ENCODE measurements around the gene ZNF576.
"Not testable (repeated sequence)": the region's sequence is repeated elsewhere in the genome, so short reads cannot be mapped to it uniquely, and the experiment has no call there.

ZNF576 gene

DNA sequence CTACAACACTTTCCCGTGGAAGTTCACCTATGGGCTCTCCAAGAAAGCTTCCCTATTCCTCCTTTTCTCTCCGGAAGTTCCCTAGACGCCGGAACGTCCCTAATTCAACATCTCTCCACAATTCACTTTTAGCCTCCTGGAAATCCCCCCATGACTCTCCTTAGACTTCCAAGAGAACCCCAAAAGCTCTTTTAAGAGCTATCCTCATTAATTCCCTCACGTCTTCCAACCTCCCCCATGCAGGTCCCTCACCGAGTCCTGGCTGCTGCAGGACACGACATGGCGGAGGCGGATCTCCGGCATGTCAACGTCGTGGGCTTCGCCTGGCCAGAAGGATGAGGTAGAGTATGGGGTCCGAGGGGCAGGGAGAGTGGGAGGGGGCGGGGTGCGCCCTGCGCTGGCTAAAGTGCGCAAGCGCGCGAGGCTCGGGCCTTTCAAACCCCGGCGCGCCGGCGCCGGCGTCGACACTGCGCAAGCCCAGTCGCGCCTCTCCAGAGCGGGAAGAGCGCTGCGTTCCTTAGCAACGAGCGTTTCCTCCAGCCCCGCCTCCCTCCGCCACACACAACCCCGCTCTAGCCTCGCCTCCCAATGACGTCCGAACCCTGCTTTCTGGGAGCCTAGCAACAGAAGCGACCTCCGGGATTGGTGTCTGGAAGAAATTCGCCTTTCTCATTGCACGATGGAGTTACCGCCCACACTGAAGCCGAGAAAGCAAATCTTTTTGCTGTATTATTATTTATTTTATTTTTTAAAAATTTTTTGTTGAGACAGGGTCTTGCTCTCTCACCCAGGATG lies 21.0 kb upstream of the ZNF576 start, which contains the start of the genes PINLYP and XRCC1:
TSS of gene PINLYP (plus strand) at position 646 of the 795 bp plus-strand sequence. CDS start 1,391 bp downstream, outside the sequence.
TSS of gene XRCC1 (minus strand) at position 372 of the 795 bp plus-strand sequence. CDS start at position 303, 69 bp downstream.
- peak; percentile 97 for DNase-seq

DNA sequence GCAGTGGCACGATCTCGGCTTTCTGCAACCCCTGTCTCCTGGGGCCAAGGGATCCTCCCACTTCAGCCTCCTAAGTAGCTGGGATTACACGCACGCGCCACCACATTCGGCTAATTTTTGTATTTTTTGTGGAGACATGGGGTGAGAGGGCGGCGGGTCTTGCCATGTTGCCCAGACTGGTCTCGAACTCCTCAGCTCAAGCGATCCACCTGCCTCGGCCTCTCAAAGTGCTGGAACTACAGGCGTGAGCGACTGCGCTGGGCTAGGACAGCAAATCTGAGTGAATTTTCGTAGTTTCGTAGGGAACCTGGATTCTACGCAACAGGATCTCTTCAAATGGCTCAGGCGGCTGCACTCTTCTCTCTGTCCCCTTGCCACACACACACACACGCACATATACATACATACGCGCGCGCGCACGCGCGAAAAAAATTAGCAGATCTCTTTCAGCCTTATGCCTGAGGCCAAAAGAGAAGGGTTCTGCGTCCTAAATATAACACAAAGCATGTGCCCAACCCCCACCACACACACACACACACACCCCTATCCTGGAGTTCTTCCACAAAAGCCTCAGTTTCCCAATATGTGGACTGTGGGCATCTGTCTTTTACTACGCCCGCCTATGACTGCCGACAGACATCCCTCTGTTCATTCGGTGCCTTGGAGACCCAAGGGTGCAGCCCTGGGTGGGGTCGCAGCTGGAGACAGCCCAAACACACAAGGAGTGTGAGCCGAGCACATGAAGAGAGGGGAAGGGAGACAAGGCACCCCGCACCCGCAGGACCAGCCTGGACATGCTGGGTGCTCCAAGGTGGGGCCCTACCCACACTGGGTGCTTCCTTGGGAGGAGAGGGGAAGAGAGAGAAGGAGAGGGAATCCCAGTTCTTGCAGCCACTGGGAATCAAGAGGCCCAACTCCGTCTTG lies 20.2 kb upstream of the ZNF576 start:
- DNase-seq: peak; percentile 53

DNA sequence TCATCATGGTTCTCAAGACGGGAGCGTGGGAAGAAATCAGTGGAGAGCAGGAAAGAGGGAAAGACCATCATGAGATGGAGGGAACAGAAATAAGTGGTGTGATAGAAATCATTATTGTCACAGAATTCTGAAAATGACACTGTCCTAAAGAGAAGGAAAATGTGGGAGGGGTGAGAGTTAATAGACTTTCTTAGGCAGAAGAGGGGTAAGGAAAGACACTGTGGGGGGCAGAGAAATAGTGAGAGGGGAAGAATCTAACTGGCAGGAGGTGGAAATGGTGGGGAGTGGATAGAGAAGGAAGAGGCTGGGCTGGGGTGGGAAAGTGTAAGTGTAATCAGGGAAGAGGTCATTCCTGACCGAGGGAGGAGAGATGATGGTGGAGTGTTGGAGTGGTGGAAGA lies 17.6 kb upstream of the ZNF576 start:
- no peak for DNase-seq

DNA sequence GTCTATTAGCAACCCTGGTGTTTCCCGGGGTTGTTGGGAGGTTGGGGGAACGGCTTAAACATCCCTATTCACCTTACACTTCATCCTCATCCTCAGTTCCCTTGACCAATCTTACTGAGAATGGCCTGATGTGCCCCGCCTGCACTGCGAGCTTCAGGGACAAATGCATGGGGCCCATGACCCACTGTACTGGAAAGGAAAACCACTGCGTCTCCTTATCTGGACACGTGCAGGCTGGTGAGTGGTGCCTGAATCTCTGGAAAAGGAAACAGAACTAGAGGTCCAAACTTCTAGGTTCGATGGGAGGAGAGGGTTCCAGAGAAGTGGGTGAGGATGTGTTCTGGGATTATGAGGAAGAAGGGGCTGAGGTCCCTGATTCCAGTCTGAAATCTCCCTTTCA lies 14.9 kb upstream of the ZNF576 start:
- no peak for DNase-seq

DNA sequence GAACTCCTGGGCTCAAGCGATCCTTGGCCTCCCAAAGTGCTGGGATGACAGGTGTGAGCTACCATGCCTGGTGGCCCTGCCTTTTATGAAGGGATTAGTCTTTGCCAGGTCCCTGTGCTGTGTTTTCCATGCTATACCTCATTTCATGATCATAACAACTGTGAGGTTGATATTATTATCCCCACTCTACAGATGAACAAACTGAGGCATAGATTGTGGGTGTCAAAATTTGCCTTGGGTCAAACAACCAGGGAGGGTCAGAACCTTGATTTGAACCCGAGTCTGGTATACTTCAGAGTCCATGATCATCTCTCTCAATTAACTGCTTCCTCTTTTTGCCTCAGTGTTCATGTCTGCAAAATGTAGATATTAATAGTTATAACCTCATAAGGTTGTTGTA lies 13.9 kb upstream of the ZNF576 start:
- no peak for DNase-seq

DNA sequence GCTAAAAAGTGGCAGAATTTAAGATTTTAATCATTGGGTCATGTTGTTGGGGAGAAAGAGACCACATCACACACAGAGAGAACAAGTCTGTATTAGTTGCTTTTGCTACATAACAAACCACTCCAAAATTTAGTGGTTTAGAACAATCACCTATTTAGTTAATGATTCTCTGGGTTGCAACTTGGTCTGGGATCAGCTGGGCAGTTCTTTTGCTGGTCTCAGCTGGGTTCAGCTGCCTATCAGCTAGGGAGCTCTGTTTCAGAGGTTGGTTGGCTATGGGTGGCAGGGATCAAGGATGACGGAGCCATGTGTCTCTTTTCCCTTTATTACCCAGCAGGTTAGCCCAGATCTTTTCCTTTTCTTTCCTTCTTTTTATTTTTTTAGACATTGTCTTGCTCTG lies 11.9 kb upstream of the ZNF576 start:
- no peak for DNase-seq

DNA sequence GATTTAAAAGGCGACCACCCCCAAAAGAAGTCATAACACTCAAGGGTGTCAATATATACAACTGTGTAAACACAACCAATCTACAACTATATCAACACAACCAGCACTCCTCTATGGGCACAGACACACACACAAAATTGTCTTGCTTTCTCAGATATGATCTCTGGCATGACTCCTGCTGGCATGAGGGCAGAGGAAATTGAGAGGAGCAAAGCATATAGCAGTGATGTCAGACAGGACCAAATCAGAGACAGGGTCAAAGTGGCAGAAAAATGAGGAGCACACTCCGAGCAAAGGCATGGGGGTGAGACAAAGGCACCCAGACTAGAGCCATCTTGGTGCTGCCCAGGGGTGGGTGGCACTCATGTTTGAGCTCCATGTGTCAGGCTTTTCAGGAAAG lies 10.0 kb upstream of the ZNF576 start:
- no peak for DNase-seq

DNA sequence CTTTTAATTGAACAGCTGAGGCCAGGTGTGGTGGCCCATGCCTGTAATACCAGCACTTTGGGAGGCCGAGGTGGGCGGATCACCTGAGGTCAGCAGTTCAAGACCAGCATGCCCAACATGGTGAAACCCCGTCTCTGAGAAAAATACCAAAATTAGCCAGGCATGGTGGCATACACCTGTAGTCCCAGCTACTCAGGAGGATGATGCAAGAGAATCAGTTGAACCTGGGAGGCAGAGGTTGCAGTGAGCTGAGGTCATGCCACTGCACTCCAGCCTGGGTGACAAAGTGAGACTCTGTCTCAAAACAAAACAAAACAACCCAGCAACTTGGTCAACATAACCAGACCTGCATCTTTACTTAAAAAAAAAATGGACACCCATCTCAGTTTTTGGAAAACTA lies 9.4 kb upstream of the ZNF576 start:
- DNase-seq: not testable (repeated sequence)

DNA sequence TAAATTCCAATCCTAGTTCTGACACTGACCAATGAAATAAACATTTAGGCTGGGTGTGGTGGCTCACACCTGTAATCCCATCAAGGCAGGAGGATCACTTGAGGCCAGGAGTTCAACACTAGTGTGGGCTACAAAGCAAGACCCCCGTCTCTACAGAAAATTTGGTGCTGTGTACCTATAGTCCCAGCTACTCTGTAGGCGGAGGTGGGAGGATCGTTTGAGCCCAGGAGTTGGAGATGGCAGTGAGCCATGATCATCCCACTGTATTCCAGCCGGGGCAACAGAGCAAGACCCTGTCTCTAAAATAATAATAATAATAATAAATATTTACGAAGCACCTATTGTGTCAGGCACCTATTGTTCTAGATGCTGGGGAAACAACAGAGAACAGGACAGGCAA lies 7.1 kb upstream of the ZNF576 start:
- DNase-seq: no peak

DNA sequence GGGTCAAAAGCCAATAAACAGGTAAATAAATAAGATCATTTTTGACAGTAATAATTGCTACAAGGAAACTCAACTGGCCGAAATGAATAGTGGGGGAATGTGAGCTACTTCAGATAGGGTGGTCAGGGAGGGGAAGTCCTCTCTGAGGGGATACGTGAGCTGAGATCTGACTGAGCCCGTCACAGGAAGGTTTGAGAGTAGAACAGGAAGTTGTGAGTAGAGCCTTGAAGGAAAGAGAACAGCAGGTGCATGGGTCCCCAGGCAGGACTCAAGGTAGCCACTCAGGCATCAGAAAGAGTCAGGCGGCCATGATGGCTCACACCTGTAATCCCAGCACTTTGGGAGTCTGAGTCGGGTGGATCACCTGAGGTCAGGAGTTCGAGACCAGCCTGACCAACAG lies 6.7 kb upstream of the ZNF576 start:
- DNase-seq: no peak

DNA sequence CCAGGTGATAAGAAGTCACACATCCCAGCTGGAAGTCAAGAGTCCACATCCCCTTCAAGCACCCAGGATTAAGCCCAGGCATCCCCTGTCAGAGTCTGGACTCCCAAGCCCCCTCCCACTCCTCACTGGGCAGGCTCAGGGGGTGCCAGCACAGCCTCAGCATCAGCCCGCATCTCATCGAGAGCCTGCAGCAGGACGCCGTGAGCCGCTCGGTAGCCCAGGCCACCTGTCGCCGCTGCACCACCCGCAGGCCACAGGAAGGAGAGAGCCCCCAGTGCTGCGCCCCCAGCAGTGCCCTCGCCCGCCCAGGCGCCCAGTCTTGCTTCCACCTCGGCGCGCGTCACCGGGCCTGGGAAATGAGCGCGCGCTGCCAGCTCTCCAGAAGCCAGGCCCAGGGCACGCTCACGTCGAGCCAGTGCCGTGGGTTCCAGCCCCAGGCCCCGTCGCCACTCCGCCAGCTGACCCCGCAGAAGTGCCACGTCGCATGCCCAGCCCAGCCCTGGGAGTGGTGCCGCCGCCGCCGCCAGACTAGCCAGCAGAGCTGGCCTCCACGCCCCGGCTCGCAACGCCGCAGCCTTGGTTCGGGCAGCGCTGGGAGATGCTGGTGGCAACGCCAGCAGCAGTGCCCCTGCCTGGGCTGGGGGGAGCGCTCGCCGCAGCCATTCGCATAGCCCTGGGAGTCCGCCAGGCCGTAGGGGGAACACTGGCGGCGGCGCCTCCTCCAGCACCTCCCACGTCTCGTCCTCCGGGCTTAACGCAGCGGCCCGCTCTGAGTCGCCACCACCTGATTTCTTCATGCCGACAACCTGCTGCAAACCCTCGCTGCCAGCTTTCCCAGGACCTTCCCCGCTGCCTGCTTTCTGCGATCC lies 4.3 kb upstream of the ZNF576 start:
- no peak for DNase-seq

DNA sequence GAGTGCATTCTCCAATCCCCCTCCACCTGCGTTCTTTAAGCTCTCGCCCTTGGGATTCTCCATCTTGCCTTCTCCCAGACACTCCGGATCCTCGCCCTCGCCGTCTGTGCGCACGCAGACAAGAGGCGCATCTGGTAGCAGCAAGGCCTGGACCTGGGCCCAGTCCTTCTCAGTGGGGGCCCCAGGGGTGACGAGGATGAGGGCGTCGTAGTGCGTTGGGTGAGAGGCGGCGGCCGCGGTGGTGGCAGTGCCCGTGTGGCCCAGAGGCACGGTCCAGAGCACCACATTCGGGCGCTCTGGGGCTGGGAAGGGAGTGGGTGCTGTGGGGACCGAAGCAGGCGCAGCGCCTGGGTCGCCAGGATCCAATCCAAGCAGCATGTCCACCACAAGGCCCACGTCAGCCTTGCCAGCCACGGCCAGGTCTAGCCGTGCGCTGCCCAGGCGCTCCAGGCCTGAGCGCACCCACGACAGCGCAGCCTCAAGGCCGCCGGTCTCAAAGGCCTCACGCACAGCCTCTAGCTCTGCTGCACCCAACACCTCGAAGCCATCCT lies 3.5 kb upstream of the ZNF576 start:
- DNase-seq: no peak

DNA sequence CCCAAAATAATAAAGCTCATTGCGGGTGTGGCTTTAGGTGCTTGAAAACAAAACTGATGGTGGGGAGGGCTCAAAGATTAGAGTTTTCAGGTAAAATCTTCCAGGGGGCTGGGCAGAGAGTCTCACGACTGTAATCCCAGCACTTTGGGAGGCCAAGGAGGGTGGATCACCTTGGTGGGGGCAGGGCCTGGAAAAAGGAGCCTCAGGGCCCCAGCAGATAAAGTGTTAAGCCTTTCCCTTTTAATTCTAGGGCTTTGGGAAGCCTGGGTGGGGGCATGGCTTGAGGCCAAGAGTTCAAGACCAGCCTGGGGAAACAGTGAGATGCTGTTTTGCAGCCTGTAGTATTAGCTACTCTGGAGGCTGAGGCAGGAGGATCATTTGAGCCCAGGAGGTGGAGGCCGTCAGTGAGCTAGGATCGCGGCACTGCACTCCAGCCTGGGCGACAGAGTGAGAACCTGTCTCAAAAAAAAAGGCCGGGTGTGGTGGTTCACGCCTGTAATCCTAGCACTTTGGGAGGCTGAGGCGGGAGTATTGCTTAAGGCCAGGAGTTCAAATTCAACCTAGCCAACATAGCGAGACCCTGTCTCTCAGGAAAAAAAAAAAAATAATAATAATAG lies 2.2 kb upstream of the ZNF576 start:
- no peak for DNase-seq

DNA sequence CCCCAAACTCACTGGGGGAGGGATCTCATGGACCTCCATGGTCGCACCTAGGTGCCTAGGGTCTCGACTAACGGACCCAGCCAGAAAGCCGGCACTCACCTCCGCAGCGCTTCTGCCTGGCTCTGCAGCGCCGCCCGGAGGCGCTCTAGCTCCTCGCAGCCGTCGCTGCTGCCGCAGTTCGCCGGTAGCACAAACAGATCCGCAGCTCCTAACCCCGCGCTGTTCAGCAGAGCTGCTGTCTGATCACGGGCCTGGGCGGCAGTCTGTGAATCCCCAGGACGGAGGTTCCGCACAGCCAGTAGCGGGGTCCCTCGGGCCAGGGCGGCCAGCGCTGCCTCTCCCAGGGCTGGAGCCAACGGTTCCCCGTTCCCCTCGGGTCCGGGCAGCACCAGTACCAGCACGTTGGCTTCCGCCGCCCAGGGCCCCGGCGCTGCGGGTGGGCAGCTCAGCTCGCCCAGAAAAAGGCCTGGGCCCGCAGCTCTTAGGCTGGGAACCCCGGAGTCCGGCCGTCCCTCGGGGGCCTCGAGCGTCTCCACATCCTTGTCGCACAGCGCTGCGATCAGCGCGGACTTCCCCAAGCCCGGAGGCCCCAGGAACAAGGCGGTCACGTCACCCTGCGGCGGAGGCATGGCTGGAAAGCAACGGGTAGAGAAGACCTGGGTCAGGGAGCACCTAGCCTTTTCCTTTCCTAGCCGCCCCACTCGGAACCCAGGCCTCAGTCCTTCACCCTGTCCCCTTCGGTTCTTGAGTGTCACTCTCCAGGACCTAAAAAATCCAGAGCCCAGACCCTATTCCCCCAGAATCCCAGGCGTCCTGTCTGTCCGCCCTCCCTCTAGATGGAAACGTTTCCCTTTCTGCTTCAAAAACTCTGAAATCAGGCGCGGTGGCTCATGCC lies 1.4 kb upstream of the ZNF576 start:
- peak; percentile 34 for DNase-seq

DNA sequence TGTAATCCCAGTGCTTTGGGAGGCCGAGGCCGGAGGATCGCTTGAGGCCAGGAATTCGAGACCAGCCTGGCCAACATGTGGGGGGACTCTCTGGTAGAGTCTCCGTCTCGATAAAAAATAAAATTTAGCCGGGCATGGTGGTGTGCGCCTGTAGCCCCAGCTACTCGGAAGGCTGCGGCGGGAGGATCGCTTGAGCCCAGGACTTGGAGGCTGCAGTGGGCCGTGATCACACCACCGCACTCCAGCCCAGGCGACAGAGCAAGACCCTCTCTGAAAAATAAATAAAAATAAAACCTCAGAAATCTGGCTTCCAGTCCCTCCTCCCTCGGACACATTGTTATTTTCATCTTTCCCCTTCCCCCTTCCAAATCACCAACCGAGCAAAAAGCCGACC lies 793 bp upstream of the ZNF576 start:
- DNase-seq: peak; percentile 34

DNA sequence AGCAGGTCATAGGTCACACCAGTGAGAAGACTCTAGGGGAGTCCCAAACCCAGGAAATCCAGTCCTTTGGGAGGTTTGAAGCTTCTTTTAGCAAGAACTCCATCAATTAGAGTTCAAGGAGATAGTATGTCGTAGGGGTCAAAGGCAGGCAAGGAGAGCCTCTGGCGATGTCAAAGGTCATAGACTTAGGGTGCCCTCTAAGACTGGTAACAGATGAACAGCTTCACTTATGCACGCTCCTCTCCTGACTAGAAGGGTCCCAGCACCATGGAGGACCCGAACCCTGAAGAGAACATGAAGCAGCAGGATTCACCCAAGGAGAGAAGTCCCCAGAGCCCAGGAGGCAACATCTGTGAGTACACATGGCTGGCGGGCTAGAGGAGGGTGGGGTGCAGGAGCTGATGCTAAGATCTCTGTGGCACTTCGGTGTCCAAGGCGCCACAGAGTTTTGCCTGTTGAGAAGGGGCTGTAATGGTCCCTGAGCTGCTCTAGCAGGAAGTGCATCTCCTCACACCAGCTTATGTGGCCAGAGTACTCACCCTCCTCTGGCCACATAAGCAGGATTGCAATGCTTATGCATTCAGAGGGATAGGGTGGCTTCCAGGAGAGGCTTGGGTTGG lies 557 bp downstream of the ZNF576 start:
- no peak for DNase-seq

DNA sequence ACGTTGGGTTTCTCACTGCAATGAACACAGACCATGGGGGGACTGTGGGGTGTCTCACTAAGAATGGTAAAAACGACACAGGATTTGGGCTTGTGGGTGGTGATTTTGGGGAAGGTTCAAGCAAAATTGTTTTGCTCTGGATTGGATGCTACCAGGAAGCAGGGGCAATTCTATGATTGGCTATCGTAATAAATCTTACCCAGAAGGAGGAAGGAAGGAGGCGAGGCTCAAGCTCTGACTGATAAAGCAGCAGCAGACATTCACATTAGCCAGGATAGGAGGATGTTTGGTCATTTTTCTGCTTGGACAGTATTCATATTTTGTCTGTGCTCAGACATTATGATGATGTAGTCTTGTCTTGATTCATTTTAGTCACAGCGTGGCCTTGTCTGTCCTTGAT lies 1.5 kb downstream of the ZNF576 start:
- no peak for DNase-seq

DNA sequence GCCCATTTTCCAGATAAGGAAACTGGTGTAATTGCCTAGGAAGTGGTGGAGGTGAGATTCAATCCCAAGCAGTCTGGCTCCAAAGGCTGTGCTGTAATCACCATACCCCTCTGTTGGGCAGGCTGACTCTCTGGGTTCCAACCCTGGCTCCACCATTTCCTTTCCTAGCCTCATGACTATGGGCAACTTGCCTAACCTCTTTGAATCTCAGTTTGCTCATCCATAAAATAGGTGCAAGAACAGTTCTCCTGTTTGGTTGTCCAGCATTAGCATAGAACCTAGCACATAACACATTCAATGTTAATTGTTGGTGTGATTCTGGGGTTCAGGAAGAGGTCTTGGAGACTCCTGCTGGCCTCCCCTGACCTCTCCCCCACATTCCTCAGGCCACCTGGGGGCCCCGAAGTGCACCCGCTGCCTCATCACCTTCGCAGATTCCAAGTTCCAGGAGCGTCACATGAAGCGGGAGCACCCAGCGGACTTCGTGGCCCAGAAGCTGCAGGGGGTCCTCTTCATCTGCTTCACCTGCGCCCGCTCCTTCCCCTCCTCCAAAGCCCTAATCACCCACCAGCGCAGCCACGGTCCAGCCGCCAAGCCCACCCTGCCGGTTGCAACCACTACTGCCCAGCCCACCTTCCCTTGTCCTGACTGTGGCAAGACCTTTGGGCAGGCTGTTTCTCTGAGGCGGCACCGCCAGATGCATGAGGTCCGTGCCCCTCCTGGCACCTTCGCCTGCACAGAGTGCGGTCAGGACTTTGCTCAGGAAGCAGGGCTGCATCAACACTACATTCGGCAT lies 2.2 kb downstream of the ZNF576 start:
- no peak for DNase-seq

DNA sequence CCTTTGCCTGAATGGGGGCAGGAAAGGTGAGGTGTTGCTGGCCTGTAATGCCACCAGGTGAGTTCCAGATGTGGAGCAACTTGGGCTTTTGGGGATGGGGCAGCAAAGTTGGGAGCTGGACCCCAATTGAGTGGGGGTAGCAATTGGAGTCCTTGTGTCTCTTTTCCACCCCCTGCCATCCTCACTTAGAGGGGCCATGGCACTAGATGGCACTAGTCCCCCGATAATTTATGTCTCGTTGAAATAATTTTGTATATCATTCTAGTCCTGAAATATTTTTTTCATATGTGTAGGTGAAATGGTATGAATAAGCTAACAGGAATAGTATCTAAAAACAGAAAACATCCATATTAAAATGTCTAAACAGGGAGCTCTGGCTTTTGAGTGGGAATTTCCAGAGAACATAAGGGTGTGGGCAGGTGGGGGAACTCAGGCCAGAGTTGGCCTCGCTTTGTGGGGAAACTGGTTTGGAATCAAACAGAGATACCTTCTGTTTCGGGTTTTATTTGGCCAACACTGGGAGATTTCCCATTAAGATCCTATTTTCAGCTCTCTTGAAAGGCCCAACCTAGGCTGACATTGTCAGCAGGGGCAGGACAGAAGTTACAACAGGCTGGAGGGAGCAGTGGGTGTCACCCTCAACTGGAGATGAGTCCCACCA lies 3.4 kb downstream of the ZNF576 start:
- no peak for DNase-seq
